HepG2 (cell line): Measurements from ENCODE around the gene TCF12. TPM values are rescaled to one million over a fixed set of nuclear protein-coding genes. Genes with fewer than 3 reads are reported as not detected.

Experiments
- ATAC-seq: fragments of 200-7000 bp; cut with Tn5 transposase; 3 replicates; pipeline ENCODE4 v1.9.1; 2020; ENCODE audit warnings: mild to moderate bottlenecking, moderate library complexity
- BruUV-seq: library from RNA; stranded (reverse); fragments of 400-500 nt; replicated peaks from 2 replicates; lab custom pipeline; 2021; lab: Mats Ljungman, UMichigan
- CTCF ChIA-PET: fragments of 300-600 bp; formaldehyde crosslinking; extraction: SDS; loops from one replicate; lab custom pipeline; 2021; ENCODE audit warnings: low total read pairs, inconsistent platforms, low intra/inter-chr PET ratio; lab: Yijun Ruan, JAX
- POLR2A ChIA-PET: fragments of 350-600 bp; sonication (Branson Sonifier 250); formaldehyde crosslinking; loops from one replicate; lab custom pipeline; 2020; ENCODE audit warnings: antibody characterized with exemption, inconsistent platforms; lab: Yijun Ruan, JAX
- DNase-seq: peaks from one replicate; pipeline ENCODE4 v3.0.0-alpha.2; 2015; ENCODE audit warnings: low spot score
- FAIRE-seq: peaks from 3 replicates; lab custom pipeline; 2011; peaks lifted over from hg19 to GRCh38; lab: Jason Lieb, UNC
- H2AFZ ChIP-seq: one replicate; pipeline ENCODE4 v1.6.1; 2011; ENCODE audit warnings: low read length, inconsistent platforms
- H3K27ac ChIP-seq: fragments of 300-600 bp; 3 replicates; pipeline ENCODE4 v1.8.0; 2011; ENCODE audit warnings: mixed run types, mild to moderate bottlenecking, mixed read lengths, low read length, inconsistent platforms; ENCODE audit not compliant: insufficient read depth; ENCODE audit errors: extremely low read length
- H3K27me3 ChIP-seq, 2 experiments: fragments of 200-600 bp in 1 of 2; 2 replicates in 1 of 2; 3 replicates in 1 of 2; pipeline versions ENCODE4 v1.6.0 to v1.8.0; 2011; ENCODE audit warnings: low read length in 2 of 2, mild to moderate bottlenecking in 2 of 2, moderate library complexity in 2 of 2, inconsistent platforms in 1 of 2; ENCODE audit not compliant: insufficient read depth in 2 of 2, control insufficient read depth in 1 of 2
- H3K36me3 ChIP-seq, 2 experiments: fragments of 200-600 bp in 1 of 2; replicated peaks in 1 of 2; 2 replicates in 1 of 2; 3 replicates in 1 of 2; pipeline versions ENCODE4 v1.5.1 to v1.8.0; 2011; ENCODE audit warnings: low read length in 2 of 2, inconsistent platforms in 1 of 2; ENCODE audit not compliant: insufficient read depth in 2 of 2, control insufficient read depth in 1 of 2
- H3K4me1 ChIP-seq: 2 replicates; pipeline ENCODE4 v1.5.1; 2012; ENCODE audit warnings: low read length, inconsistent platforms; ENCODE audit not compliant: insufficient read depth
- H3K4me2 ChIP-seq: 2 replicates; pipeline ENCODE4 v1.6.0; 2011; ENCODE audit warnings: low read depth, low read length, inconsistent platforms
- H3K4me3 ChIP-seq, 3 experiments: fragments of 200-600 bp in 1 of 3; sonication (generic), shearing (Covaris generic) in 1 of 3; replicated peaks in 1 of 3; 2 replicates each; pipeline ENCODE4 v1.5.1; 2011 to 2016; ENCODE audit warnings: low read length in 3 of 3, inconsistent platforms in 2 of 3, low read depth in 2 of 3, mild to moderate bottlenecking in 2 of 3, control low read depth in 1 of 3, mixed read lengths in 1 of 3; ENCODE audit not compliant: insufficient read depth in 1 of 3
- H3K79me2 ChIP-seq: one replicate; pipeline ENCODE4 v1.6.1; 2011; ENCODE audit warnings: low read length, inconsistent platforms; ENCODE audit not compliant: insufficient read depth
- H3K9ac ChIP-seq: 2 replicates; pipeline ENCODE4 v1.6.0; 2011; ENCODE audit warnings: mild to moderate bottlenecking, low read depth, low read length, inconsistent platforms; ENCODE audit not compliant: insufficient read depth
- H3K9me3 ChIP-seq: 2 replicates; pipeline ENCODE4 v1.5.1; 2012; ENCODE audit warnings: mild to moderate bottlenecking, low read length
- H4K20me1 ChIP-seq: 2 replicates; pipeline ENCODE4 v1.6.0; 2011; ENCODE audit warnings: inconsistent platforms, mild to moderate bottlenecking, low read length, moderate library complexity; ENCODE audit not compliant: insufficient read depth
- AKAP8 ChIP-seq: sonication (generic); formaldehyde crosslinking; IDR thresholded peaks from 2 replicates; pipeline ENCODE4 v1.5.1; 2020; ENCODE audit warnings: mild to moderate bottlenecking, missing genetic modification reagents
- ARID4A ChIP-seq: sonication (generic); formaldehyde crosslinking; IDR thresholded peaks from 2 replicates; pipeline ENCODE4 v1.5.0; 2020; ENCODE audit warnings: mild to moderate bottlenecking, missing genetic modification reagents, borderline replicate concordance
- ATM ChIP-seq: fragments of 450-650 bp; IDR thresholded peaks from 2 replicates; pipeline ENCODE4 v1.7.1; 2017; ENCODE audit warnings: mild to moderate bottlenecking, borderline replicate concordance
- KDM4B ChIP-seq: sonication (generic); formaldehyde crosslinking; IDR thresholded peaks from 2 replicates; pipeline ENCODE4 v1.4.0; 2020; ENCODE audit warnings: missing genetic modification reagents
- NFAT5 ChIP-seq: sonication (generic); formaldehyde crosslinking; IDR thresholded peaks from 2 replicates; pipeline ENCODE4 v1.4.0; 2020; ENCODE audit warnings: missing genetic modification reagents
- PAWR ChIP-seq: sonication (generic); formaldehyde crosslinking; IDR thresholded peaks from 2 replicates; pipeline ENCODE4 v1.4.0; 2020; ENCODE audit warnings: missing genetic modification reagents, mild to moderate bottlenecking, borderline replicate concordance
- PBX3 ChIP-seq: sonication (generic); formaldehyde crosslinking; IDR thresholded peaks from 2 replicates; pipeline ENCODE4 v1.8.1; 2023; ENCODE audit warnings: missing genetic modification reagents, inconsistent platforms, borderline replicate concordance
- SRSF4 ChIP-seq: fragments of 200-400 bp; formaldehyde crosslinking; IDR thresholded peaks from one replicate; pipeline ENCODE4 v1.6.1; 2018; ENCODE audit warnings: mild to moderate bottlenecking, low read depth, low read length, moderate library complexity; ENCODE audit not compliant: poor library complexity, severe bottlenecking
- THYN1 ChIP-seq: sonication (generic); formaldehyde crosslinking; IDR thresholded peaks from 2 replicates; pipeline ENCODE4 v1.8.1; 2023; ENCODE audit warnings: low read depth, mild to moderate bottlenecking, moderate library complexity, missing genetic modification reagents, borderline replicate concordance
- YEATS4 ChIP-seq: sonication (generic); formaldehyde crosslinking; IDR thresholded peaks from 2 replicates; pipeline ENCODE4 v1.4.0; 2020; ENCODE audit warnings: missing genetic modification reagents, borderline replicate concordance
- ZFP36L2 ChIP-seq: sonication (generic); formaldehyde crosslinking; IDR thresholded peaks from 2 replicates; pipeline ENCODE4 v1.4.0; 2020; ENCODE audit warnings: missing genetic modification reagents
- ZNF7 ChIP-seq: IDR thresholded peaks from 2 replicates; pipeline ENCODE4 v1.6.1; 2016; ENCODE audit warnings: missing biosample characterization, missing genetic modification reagents
- ZNF850 ChIP-seq: sonication (generic); formaldehyde crosslinking; conservative IDR thresholded peaks from 2 replicates; pipeline ENCODE4 v1.9.0; 2021; ENCODE audit warnings: mild to moderate bottlenecking, missing genetic modification reagents
- WGBS: methylation state at CpG from one replicate; pipeline ENCODE4 v1.1.6; 2017; ENCODE audit warnings: low lambda C conversion rate; 5-methylcytosine and 5-hydroxymethylcytosine counted together
- in situ Hi-C: cut with HindIII; loops from 2 replicates; pipeline ENCODE4 v1.10.0; 2017; ENCODE audit warnings: low pct_unique_long_range_greater_than_20kb; ENCODE audit not compliant: extremely low pct_ligation_motif_present
- intact Hi-C: fragments of 100-400 bp; cut with micrococcal nuclease; formaldehyde crosslinking; loops from one replicate; pipeline ENCODE4 v1.10.0; 2022; ENCODE audit not compliant: unreplicated experiment
- polyA plus RNA-seq, 8 experiments: library from polyadenylated mRNA; depleted of rRNA in 3 of 8; stranded (reverse) in 7 of 8; unstranded in 1 of 8; fragments of >200 nt; fragmentation: Illumina TruSeq in 4 of 8; extraction: Trizol in 4 of 8; gene quantifications; 2 replicates each; pipeline versions ENCODE4 v1.2.1 to v1.2.3, GENCODE V29; 2011 to 2016; ENCODE audit warnings: low read depth in 4 of 8, missing spikeins in 1 of 8, mixed read lengths in 1 of 8; ENCODE audit not compliant: insufficient read depth in 1 of 8
- total RNA-seq, 5 experiments: library from RNA; depleted of rRNA; stranded (reverse); fragments of >200 nt; fragmentation: Illumina TruSeq; extraction: Trizol; gene quantifications; 2 replicates each; pipeline ENCODE4 v1.2.3, GENCODE V29; 2016; ENCODE audit warnings: low read depth in 1 of 5

The TCF12 gene
- total and polyA plus RNA-seq, 2 of the 13 experiments (the other 11 are each of a cell fraction or from before 2014, with no cell fraction given), result 48.6 to 51.1 TPM

- no peak for ATAC-seq
- peaks cover 69% of the 10 kb centered on the region for H3K79me2 ChIP-seq
- no peak overlapping the region for H3K27ac ChIP-seq
- no peak overlapping the region for H3K4me3 ChIP-seq
- 100% methylated on average over 5 of the region's 5 CpGs for WGBS
- BruUV-seq, result no TSS peak
- H3K27me3 ChIP-seq, result no peaks in the 10 kb centered on the region
- intact Hi-C loops (no loop called here), in situ Hi-C loops (no loop called here)
- ChIA-PET POLR2A (no interaction called here), CTCF (no interaction called here)
- H4K20me1 ChIP-seq, result peaks cover 5% of the 10 kb centered on the region
- no peak overlapping the region for H3K9ac ChIP-seq
- H3K4me1 ChIP-seq, result peaks cover 24% of the 10 kb centered on the region
- no peaks in the 10 kb centered on the region for H3K36me3 ChIP-seq
- no peaks in the 10 kb centered on the region for H3K9me3 ChIP-seq
- H2AFZ ChIP-seq, result no peak overlapping the region
- no peak for DNase-seq
- no peak for FAIRE-seq
- no peak overlapping the region for H3K4me2 ChIP-seq
- TF ChIP-seq ZFP36L2 (CRISPR knock-in tag) (no peak), YEATS4 (CRISPR knock-in tag) (no peak), ATM (no peak), THYN1 (CRISPR knock-in tag) (no peak), PBX3 (CRISPR knock-in tag) (no peak), ZNF7 (CRISPR knock-in tag) (no peak), SRSF4 (no peak), ARID4A (CRISPR knock-in tag) (no peak), ZNF850 (no peak), PAWR (CRISPR knock-in tag) (no peak), AKAP8 (CRISPR knock-in tag) (no peak), KDM4B (CRISPR knock-in tag) (no peak), NFAT5 (no peak)
Measured at GRCh38 chr15:57027596-57027995, 109.2 kb downstream of the TCF12 start.
